ENCODE measurements around the gene ANKRD33B. TPM values are rescaled to one million over a fixed set of nuclear protein-coding genes. Genes with fewer than 3 reads are reported as not detected.

Gene ANKRD33B
- total and polyA plus RNA-seq, 2 experiments from 2014 or later = 2.9 to 15.4 TPM

Small RNA genes within 50 kb of the gene (small RNA-seq; reads per million reads assigned to genes)
- gene AC012629.4 (ENCODE audit: low replicate concordance) (not detected), gene AC112200.1 (ENCODE audit: low replicate concordance) (not detected)

Other genes starting within 250 kb of the ANKRD33B start
- 72.7 and 77.5 TPM in 2 replicates for gene MARCHF6, start 210.4 kb upstream of the ANKRD33B start, total RNA-seq (2014; rRNA removed; shearing (Covaris generic))
- gene MARCHF6, start 210.4 kb upstream of the ANKRD33B start, polyA plus RNA-seq (2016; fragmentation: Nextera tagmentation; extraction: Ambion mirVana) = 50.9 and 70.8 TPM in 2 replicates
- gene ROPN1L, start 122.2 kb upstream of the ANKRD33B start, total RNA-seq (2014; rRNA removed; shearing (Covaris generic)) = 1.0 TPM in 1 of 2 replicates, not detected in the other
- gene ROPN1L, start 122.2 kb upstream of the ANKRD33B start, polyA plus RNA-seq (2016; fragmentation: Nextera tagmentation; extraction: Ambion mirVana) = 0.57 TPM in 1 of 2 replicates, not detected in the other
- gene DAP, start 197.2 kb downstream of the ANKRD33B start, total RNA-seq (2014; rRNA removed; shearing (Covaris generic)) = 32.7 and 35.7 TPM in 2 replicates
- gene DAP, start 197.2 kb downstream of the ANKRD33B start, polyA plus RNA-seq (2016; fragmentation: Nextera tagmentation; extraction: Ambion mirVana) = 31.5 and 37.6 TPM in 2 replicates

Measured in GM23338 (cell line).